ENCODE data around the gene HRNR. TPM values are rescaled to one million over a fixed set of nuclear protein-coding genes. Genes with fewer than 3 reads are reported as not detected.

The HRNR gene
- polyA plus RNA-seq, 2 of the 4 experiments (the other 2 are of a cell fraction), result not detected

DNA sequence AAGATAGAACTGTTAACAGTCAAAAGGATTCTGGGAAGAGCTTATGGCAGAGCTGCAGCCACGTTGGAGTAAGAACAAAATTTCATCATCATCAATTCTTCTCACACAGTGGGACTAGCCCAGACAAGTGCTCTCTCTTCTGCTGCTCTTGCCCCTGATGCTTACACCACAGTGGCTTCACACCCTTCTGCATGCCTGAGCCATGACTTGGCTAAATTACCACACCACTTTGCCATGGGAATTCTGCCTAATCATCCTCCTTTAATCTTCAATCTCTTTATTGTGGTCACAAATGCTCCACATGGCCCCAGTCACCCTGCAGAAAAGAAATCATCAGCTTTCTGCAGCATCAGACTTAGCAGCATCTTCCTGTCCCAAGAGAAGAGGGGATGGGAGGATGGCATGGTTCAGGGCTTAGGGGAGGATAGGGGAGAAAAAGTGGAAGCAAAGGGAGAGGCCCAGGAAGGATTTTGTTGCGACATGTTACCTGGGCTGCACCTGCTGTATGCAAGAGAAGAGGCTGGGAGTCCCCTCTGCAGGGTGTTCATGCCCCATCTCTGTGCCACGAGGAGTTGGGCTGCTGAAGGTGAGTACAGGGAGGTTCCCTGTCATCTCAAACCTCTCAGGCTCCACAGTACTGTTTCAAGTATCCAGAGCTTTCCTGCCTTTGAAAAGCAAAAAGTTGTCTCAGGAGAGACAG, 56.0 kb downstream of the HRNR start:
- DNase-seq (ENCODE audit: low read depth in 1 of 2, low spot score in 1 of 2) (peak in 1 of 2 experiments; percentile 80), FAIRE-seq (no peak), ATAC-seq (peak; percentile 65 to 76; a peak in 5 of 6 replicates)
- peak overlapping the region; percentile 80 to 84 for H3K27ac ChIP-seq
- no peaks in the 10 kb centered on the region for H3K9me3 ChIP-seq
- POLR2A ChIA-PET, result interaction anchor here (1.0 kb wide), 1 partner anchor 121 kb away, joined by 4 read pairs; no protein-coding TSS in a partner anchor
- peak overlapping the region; percentile 42 for H3K4me2 ChIP-seq
- TF ChIP-seq, protein P1, sequence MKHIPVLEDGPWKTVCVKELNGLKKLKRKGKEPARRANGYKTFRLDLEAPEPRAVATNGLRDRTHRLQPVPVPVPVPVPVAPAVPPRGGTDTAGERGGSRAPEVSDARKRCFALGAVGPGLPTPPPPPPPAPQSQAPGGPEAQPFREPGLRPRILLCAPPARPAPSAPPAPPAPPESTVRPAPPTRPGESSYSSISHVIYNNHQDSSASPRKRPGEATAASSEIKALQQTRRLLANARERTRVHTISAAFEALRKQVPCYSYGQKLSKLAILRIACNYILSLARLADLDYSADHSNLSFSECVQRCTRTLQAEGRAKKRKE (CRISPR knock-in tag; IDR thresholded peaks at IDR 0.05; ENCODE audit: low read depth), result no peak
- TF ChIP-seq, protein P2, sequence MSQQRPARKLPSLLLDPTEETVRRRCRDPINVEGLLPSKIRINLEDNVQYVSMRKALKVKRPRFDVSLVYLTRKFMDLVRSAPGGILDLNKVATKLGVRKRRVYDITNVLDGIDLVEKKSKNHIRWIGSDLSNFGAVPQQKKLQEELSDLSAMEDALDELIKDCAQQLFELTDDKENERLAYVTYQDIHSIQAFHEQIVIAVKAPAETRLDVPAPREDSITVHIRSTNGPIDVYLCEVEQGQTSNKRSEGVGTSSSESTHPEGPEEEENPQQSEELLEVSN (IDR thresholded peaks at IDR 0.05; ENCODE audit: borderline replicate concordance, low read depth), result no peak
- TF ChIP-seq JUNB (IDR thresholded peaks at IDR 0.05), result peak; percentile 82
- no peak for TF ChIP-seq RNF2 (IDR thresholded peaks at IDR 0.05; ENCODE audit: borderline replicate concordance, low read depth)
- peak; percentile 85 for TF ChIP-seq NFE2L2 (conservative IDR thresholded peaks at IDR 0.05; ENCODE audit: low read length)
- peak; percentile 42; the same call in 1 of the 2 replicates for TF ChIP-seq GATA3 (IDR thresholded peaks at IDR 0.05; ENCODE audit: borderline replicate concordance)
- TF ChIP-seq, protein P3, sequence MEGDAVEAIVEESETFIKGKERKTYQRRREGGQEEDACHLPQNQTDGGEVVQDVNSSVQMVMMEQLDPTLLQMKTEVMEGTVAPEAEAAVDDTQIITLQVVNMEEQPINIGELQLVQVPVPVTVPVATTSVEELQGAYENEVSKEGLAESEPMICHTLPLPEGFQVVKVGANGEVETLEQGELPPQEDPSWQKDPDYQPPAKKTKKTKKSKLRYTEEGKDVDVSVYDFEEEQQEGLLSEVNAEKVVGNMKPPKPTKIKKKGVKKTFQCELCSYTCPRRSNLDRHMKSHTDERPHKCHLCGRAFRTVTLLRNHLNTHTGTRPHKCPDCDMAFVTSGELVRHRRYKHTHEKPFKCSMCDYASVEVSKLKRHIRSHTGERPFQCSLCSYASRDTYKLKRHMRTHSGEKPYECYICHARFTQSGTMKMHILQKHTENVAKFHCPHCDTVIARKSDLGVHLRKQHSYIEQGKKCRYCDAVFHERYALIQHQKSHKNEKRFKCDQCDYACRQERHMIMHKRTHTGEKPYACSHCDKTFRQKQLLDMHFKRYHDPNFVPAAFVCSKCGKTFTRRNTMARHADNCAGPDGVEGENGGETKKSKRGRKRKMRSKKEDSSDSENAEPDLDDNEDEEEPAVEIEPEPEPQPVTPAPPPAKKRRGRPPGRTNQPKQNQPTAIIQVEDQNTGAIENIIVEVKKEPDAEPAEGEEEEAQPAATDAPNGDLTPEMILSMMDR (IDR thresholded peaks at IDR 0.05), result no peak
- peak; percentile 65 to 69; a peak in 4 of 5 replicates for TF ChIP-seq EP300 (IDR thresholded peaks at IDR 0.05)
- TF ChIP-seq, protein P4, sequence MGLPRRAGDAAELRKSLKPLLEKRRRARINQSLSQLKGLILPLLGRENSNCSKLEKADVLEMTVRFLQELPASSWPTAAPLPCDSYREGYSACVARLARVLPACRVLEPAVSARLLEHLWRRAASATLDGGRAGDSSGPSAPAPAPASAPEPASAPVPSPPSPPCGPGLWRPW (IDR thresholded peaks at IDR 0.05), result 0 out of 2 replicates have a peak, but pooled peaks have one; percentile 53
- TF ChIP-seq MAFK (IDR thresholded peaks at IDR 0.05; ENCODE audit: partially characterized antibody), result peak; percentile 94
- TF ChIP-seq FOSL2 (IDR thresholded peaks at IDR 0.05), result no peak; the same call in 1 of the 2 replicates
- TF ChIP-seq FOSL2 (CRISPR knock-in tag; IDR thresholded peaks at IDR 0.05), result peak; percentile 56; the same call in 1 of the 2 replicates
- TF ChIP-seq, protein P5, sequence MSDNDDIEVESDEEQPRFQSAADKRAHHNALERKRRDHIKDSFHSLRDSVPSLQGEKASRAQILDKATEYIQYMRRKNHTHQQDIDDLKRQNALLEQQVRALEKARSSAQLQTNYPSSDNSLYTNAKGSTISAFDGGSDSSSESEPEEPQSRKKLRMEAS (IDR thresholded peaks at IDR 0.05), result peak; percentile 16; the same call in 1 of the 2 replicates
- peak; percentile 53 to 55; a peak in 3 of 4 replicates for TF ChIP-seq CEBPB (IDR thresholded peaks at IDR 0.05)
- peak; percentile 60 to 67; a peak in 3 of 5 replicates for TF ChIP-seq JUN (IDR thresholded peaks at IDR 0.05)
- 29% methylated on average over 3 of the region's 3 CpGs for whole genome bisulfite sequencing (ENCODE audit: missing lambda C conversion rate)
- H3K4me1 ChIP-seq, result peaks cover 38% of the 10 kb centered on the region
- H3K4me3 ChIP-seq, result no peak overlapping the region
- CTCF ChIA-PET, result interaction anchor here (0.8 to 17.5 kb wide), 3 partner anchors 16 to 53 kb away, joined by 3 to 291 read pairs (median 12); partner anchors contain the start of gene TCHH

DNA sequence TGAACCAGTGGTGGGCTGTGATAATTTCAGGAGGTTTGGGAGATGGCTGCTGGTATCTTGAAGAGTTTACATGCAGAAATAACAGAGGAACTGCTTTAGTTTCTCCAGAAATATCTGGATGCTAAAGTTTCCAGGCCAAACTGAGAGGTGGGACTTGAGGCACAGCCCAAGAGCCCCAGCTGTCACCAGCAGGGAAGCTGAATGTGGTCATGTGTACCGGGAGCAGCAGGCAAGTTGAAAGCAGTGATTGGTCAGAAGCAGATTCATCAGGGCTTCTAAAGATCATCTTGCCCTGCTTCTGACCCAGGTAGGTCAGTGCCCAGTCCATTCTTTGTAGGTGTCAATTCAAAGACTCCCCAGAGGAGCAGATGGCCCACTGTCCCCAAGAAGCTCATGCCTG, 57.0 kb downstream of the HRNR start:
- 94% methylated on average over 1 of the region's 1 CpG for WGBS (ENCODE audit: missing lambda C conversion rate)
- H3K9me3 ChIP-seq, result no peaks in the 10 kb centered on the region
- ATAC-seq, result no peak
- DNase-seq (ENCODE audit: low read depth in 1 of 2, low spot score in 1 of 2), result no peak
- peak overlapping the region; percentile 80 to 84 for H3K27ac ChIP-seq
- ChIA-PET POLR2A (no interaction called here), CTCF (interaction anchor here (2.6 to 17.5 kb wide), 2 partner anchors 17 to 25 kb away, joined by 12 to 291 read pairs; no protein-coding TSS in a partner anchor)
- TF ChIP-seq HDAC2 (IDR thresholded peaks at IDR 0.05) (no peak), RFX5 (IDR thresholded peaks at IDR 0.05) (no peak), CBX2 (IDR thresholded peaks at IDR 0.05; ENCODE audit: borderline replicate concordance, low read depth) (no peak), MAZ (IDR thresholded peaks at IDR 0.05; ENCODE audit: borderline replicate concordance, low read depth, low read length) (no peak), JUN (IDR thresholded peaks at IDR 0.05) (no peak), TFCP2L1 (CRISPR knock-in tag; IDR thresholded peaks at IDR 0.05) (no peak), NPAS2 (CRISPR knock-in tag; IDR thresholded peaks at IDR 0.05; ENCODE audit: borderline replicate concordance) (no peak), FOSL2 (IDR thresholded peaks at IDR 0.05) (no peak), FOSL2 (CRISPR knock-in tag; IDR thresholded peaks at IDR 0.05) (no peak), FOXS1 (CRISPR knock-in tag; IDR thresholded peaks at IDR 0.05) (no peak), JUNB (IDR thresholded peaks at IDR 0.05) (no peak)
- TF ChIP-seq, protein P6, sequence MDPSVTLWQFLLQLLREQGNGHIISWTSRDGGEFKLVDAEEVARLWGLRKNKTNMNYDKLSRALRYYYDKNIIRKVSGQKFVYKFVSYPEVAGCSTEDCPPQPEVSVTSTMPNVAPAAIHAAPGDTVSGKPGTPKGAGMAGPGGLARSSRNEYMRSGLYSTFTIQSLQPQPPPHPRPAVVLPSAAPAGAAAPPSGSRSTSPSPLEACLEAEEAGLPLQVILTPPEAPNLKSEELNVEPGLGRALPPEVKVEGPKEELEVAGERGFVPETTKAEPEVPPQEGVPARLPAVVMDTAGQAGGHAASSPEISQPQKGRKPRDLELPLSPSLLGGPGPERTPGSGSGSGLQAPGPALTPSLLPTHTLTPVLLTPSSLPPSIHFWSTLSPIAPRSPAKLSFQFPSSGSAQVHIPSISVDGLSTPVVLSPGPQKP (IDR thresholded peaks at IDR 0.05; ENCODE audit: low read depth, low read length), result no peak
- H3K4me2 ChIP-seq, result peak overlapping the region; percentile 42; the same call in 2 of the 3 replicates
- H3K4me3 ChIP-seq, result no peak overlapping the region
- peaks cover 48% of the 10 kb centered on the region for H3K4me1 ChIP-seq
- no peak for FAIRE-seq
